AG04450 (cell line): Measurements from ENCODE around the gene TNXB. TPM values are rescaled to one million over a fixed set of nuclear protein-coding genes. Genes with fewer than 3 reads are reported as not detected.
"Not testable (repeated sequence)": the region's sequence is repeated elsewhere in the genome, so short reads cannot be mapped to it uniquely, and the experiment has no call there.

Experiments used
- CTCF ChIA-PET: fragments of 300-600, 350-600 bp; formaldehyde crosslinking; extraction: SDS; loops from one replicate; lab custom pipeline; 2022; ENCODE audit warnings: antibody characterized with exemption, inconsistent platforms; lab: Charles Lee
- POLR2A ChIA-PET: fragments of 350-600 bp; formaldehyde crosslinking; extraction: SDS; loops from one replicate; lab custom pipeline; 2021; ENCODE audit warnings: antibody characterized with exemption, inconsistent platforms; lab: Yijun Ruan, JAX
- DNase-seq: peaks from one replicate; pipeline ENCODE4 v3.0.0-alpha.2; 2011; ENCODE audit warnings: low read depth, low spot score
- H3K27ac ChIP-seq: one replicate; pipeline ENCODE4 v1.5.1; 2012; ENCODE audit warnings: low read depth, low read length, control low read depth
- H3K27me3 ChIP-seq: one replicate; pipeline ENCODE4 v1.6.0; 2012; ENCODE audit warnings: low read length; ENCODE audit not compliant: control insufficient read depth, insufficient read depth
- H3K4me3 ChIP-seq: 2 replicates; pipeline ENCODE4 v1.5.1; 2011; ENCODE audit warnings: mild to moderate bottlenecking, low read depth, low read length, control low read depth
- H3K9me3 ChIP-seq: 2 replicates; pipeline ENCODE4 v1.5.1; 2012; ENCODE audit warnings: low read length; ENCODE audit not compliant: control insufficient read depth, insufficient read depth
- polyA plus RNA-seq: library from polyadenylated mRNA; depleted of rRNA; stranded (reverse); fragments of >200 nt; gene quantifications from 2 replicates; pipeline ENCODE4 v1.2.3, GENCODE V29; 2011

TNXB gene
- polyA plus RNA-seq, 1 experiment: 0.35 TPM

- H3K9me3 ChIP-seq, DNase-seq, CTCF ChIA-PET, POLR2A ChIA-PET, H3K4me3 ChIP-seq, H3K27ac ChIP-seq, H3K27me3 ChIP-seq: not testable (repeated sequence)
Measured at GRCh38 chr6:32008616-32009015, 100.5 kb downstream of the TNXB start.

- POLR2A ChIA-PET, H3K9me3 ChIP-seq, CTCF ChIA-PET, H3K27ac ChIP-seq, H3K4me3 ChIP-seq, DNase-seq, H3K27me3 ChIP-seq: not testable (repeated sequence)
Measured at GRCh38 chr6:32008037-32008436, 101.1 kb downstream of the TNXB start.

GRCh38 chr6:32007086-32007485, 102.1 kb downstream of the TNXB start:
- H3K27ac ChIP-seq, H3K27me3 ChIP-seq, POLR2A ChIA-PET, DNase-seq, H3K9me3 ChIP-seq, H3K4me3 ChIP-seq: not testable (repeated sequence)
- CTCF ChIA-PET: interaction anchor here (0.6 kb wide), 1 partner anchor 71 kb away, joined by 3 read pairs; no protein-coding TSS in a partner anchor

GRCh38 chr6:32005991-32006529, 103.1 kb downstream of the TNXB start:
- H3K4me3 ChIP-seq, POLR2A ChIA-PET, H3K27ac ChIP-seq, DNase-seq, H3K9me3 ChIP-seq, H3K27me3 ChIP-seq: not testable (repeated sequence)
- CTCF ChIA-PET: interaction anchor here (0.6 kb wide), 1 partner anchor 72 kb away, joined by 3 read pairs; no protein-coding TSS in a partner anchor

GRCh38 chr6:32005538-32005880, 103.6 kb downstream of the TNXB start:
- H3K27ac ChIP-seq, H3K27me3 ChIP-seq, POLR2A ChIA-PET, H3K4me3 ChIP-seq, DNase-seq, H3K9me3 ChIP-seq, CTCF ChIA-PET: not testable (repeated sequence)

GRCh38 chr6:32004864-32005537, 104.1 kb downstream of the TNXB start:
- DNase-seq, POLR2A ChIA-PET, H3K27ac ChIP-seq, H3K27me3 ChIP-seq, H3K4me3 ChIP-seq, H3K9me3 ChIP-seq, CTCF ChIA-PET: not testable (repeated sequence)

- H3K4me3 ChIP-seq, DNase-seq, CTCF ChIA-PET, H3K9me3 ChIP-seq, H3K27me3 ChIP-seq, H3K27ac ChIP-seq, POLR2A ChIA-PET: not testable (repeated sequence)
Measured at GRCh38 chr6:32004393-32004792, 104.7 kb downstream of the TNXB start.

GRCh38 chr6:32003301-32003700, 105.8 kb downstream of the TNXB start:
- H3K4me3 ChIP-seq, POLR2A ChIA-PET, H3K27me3 ChIP-seq, CTCF ChIA-PET, H3K9me3 ChIP-seq, DNase-seq, H3K27ac ChIP-seq: not testable (repeated sequence)

GRCh38 chr6:32002546-32003268, 106.4 kb downstream of the TNXB start:
- H3K27me3 ChIP-seq, CTCF ChIA-PET, DNase-seq, POLR2A ChIA-PET, H3K27ac ChIP-seq, H3K4me3 ChIP-seq, H3K9me3 ChIP-seq: not testable (repeated sequence)

GRCh38 chr6:31996385-31996784, 112.8 kb downstream of the TNXB start:
- H3K27me3 ChIP-seq, CTCF ChIA-PET, H3K4me3 ChIP-seq, POLR2A ChIA-PET, DNase-seq, H3K9me3 ChIP-seq, H3K27ac ChIP-seq: not testable (repeated sequence)

GRCh38 chr6:31994421-31994820, 114.7 kb downstream of the TNXB start:
- CTCF ChIA-PET, DNase-seq, POLR2A ChIA-PET, H3K27ac ChIP-seq, H3K9me3 ChIP-seq, H3K4me3 ChIP-seq, H3K27me3 ChIP-seq: not testable (repeated sequence)
